Thyroid gland (tissue), 4 donors: ENCODE data around the gene INTS1.

ENCODE experiments used
- CTCF ChIP-seq, 6 experiments: fragments of 200-600 bp in 3 of 6; fragments of 450-650 bp in 3 of 6; sonication (generic) in 3 of 6; IDR thresholded peaks; one replicate each; pipeline ENCODE4 v1.5.1; 2016 to 2019; ENCODE audit warnings: antibody characterized with exemption in 6 of 6, mild to moderate bottlenecking in 2 of 6, inconsistent platforms in 1 of 6, moderate library complexity in 1 of 6
- POLR2A ChIP-seq, 2 donors: fragments of 450-650 bp; IDR thresholded peaks; one replicate each; pipeline ENCODE4 v1.6.1; 2017; ENCODE audit warnings: antibody characterized with exemption in 2 of 2, mild to moderate bottlenecking in 2 of 2, moderate library complexity in 1 of 2

- no peak for TF ChIP-seq POLR2A (IDR thresholded peaks at IDR 0.05)
- no peak for TF ChIP-seq CTCF (IDR thresholded peaks at IDR 0.05)
Measured at GRCh38 chr7:1546274-1546908, 42.2 kb upstream of the INTS1 start.
